ENCODE results near the gene BEST2.

GRCh38 chr19:12782174-12782423 is 30.5 kb downstream of the BEST2 start:
- TF ChIP-seq CTCF (IDR thresholded peaks at IDR 0.05) (no peak), SIN3A (IDR thresholded peaks at IDR 0.05; ENCODE audit: borderline replicate concordance, insufficient read depth, low read depth, low read length) (no peak)

Data from Panc1 (cell line).